ENCODE measurements around the gene COP1. TPM values are rescaled to one million over a fixed set of nuclear protein-coding genes. Genes with fewer than 3 reads are reported as not detected.
A peak's percentile ranks its signal among the peaks of the same experiment; 100 is the strongest.

The COP1 gene
- total and polyA plus RNA-seq, 2 donors (not counting 1 experiment from before 2014, with no cell fraction given) = 18.7 to 68.5 TPM

DNA sequence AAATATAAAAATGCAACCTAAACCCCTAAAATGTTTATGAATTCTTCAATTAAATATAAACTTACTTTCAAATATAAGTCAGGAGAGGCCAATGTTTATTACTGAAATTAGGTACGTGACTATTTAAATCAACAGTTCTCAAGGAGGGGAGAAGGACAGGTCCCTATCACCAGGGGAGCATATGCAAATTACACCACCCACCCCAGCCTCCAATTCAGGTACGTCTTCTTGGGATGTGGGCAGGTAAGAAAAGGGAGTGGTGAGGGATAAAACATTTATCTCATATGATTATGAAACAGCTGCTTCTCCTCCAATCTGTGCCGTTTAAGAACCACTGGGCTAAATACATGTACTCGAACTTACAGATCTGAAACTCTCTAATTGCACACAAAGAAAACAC, 3.4 kb downstream of the COP1 start:
- Histone ChIP-seq H3K4me3 (ENCODE audit: control extremely low read depth in 1 of 5, extremely low read depth in 1 of 5, insufficient read depth in 1 of 5, low read depth in 2 of 5, low read length in 4 of 5) (no peak overlapping the region), H3K4me2 (replicated peaks; ENCODE audit: low read depth, low read length, poor library complexity, severe bottlenecking) (peak overlapping the region; percentile 33), H2AFZ (ENCODE audit: insufficient read depth, low read depth, low read length, poor library complexity, severe bottlenecking) (no peak overlapping the region), H3K9me3 (ENCODE audit: control extremely low read depth in 1 of 3, control insufficient read depth in 2 of 3, insufficient read depth in 1 of 3, low read length in 2 of 3) (peaks cover 0 to 3% (median 0%) of the 10 kb centered on the region in 3 donors), H3K36me3 (replicated peaks in 1 of 2; ENCODE audit: control extremely low read depth in 1 of 2, control insufficient read depth in 1 of 2, extremely low read depth in 1 of 2, insufficient read depth in 2 of 2, low read length in 1 of 2) (peaks cover 0 to 2% of the 10 kb centered on the region in 2 experiments), H4K20me1 (ENCODE audit: control insufficient read depth, insufficient read depth, low read length, poor library complexity, severe bottlenecking) (peaks cover 51% of the 10 kb centered on the region), H3K79me2 (ENCODE audit: control insufficient read depth, insufficient read depth, low read length) (peaks cover 84% of the 10 kb centered on the region), H3K27ac (ENCODE audit: low read length in 2 of 2) (peak overlapping the region in 1 of 2 donors; percentile 24), H3K9ac (ENCODE audit: low read length) (no peak overlapping the region), H3K27me3 (replicated peaks in 1 of 4; ENCODE audit: control extremely low read depth in 1 of 4, control insufficient read depth in 3 of 4, insufficient read depth in 4 of 4, low read length in 3 of 4) (no peaks in the 10 kb centered on the region), H3K4me1 (ENCODE audit: control insufficient read depth in 2 of 2, insufficient read depth in 2 of 2, low read length in 2 of 2) (peaks cover 43 to 50% of the 10 kb centered on the region in 2 donors)
- no CpG with 5 or more reads among the region's 4 CpGs for WGBS (ENCODE audit: insufficient coverage)
- CTCF ChIA-PET = no interaction called here
- POLR2A ChIA-PET = no interaction called here
- Mint-ChIP-seq H3K9me3 (ENCODE audit: insufficient read depth) (peaks cover under 1% of the 10 kb centered on the region), H3K27ac (no peak overlapping the region), H3K4me1 (peaks cover 69% of the 10 kb centered on the region), H3K4me3 (peak overlapping the region; percentile 35), H3K27me3 (no peaks in the 10 kb centered on the region)
- DNase-seq (no peak), ATAC-seq (ENCODE audit: low read depth) (no peak)
- no peak for TF ChIP-seq EZH2 (IDR thresholded peaks at IDR 0.05; ENCODE audit: borderline replicate concordance, insufficient read depth, low read depth, low read length, poor library complexity, severe bottlenecking)
- TF ChIP-seq, protein P1, sequence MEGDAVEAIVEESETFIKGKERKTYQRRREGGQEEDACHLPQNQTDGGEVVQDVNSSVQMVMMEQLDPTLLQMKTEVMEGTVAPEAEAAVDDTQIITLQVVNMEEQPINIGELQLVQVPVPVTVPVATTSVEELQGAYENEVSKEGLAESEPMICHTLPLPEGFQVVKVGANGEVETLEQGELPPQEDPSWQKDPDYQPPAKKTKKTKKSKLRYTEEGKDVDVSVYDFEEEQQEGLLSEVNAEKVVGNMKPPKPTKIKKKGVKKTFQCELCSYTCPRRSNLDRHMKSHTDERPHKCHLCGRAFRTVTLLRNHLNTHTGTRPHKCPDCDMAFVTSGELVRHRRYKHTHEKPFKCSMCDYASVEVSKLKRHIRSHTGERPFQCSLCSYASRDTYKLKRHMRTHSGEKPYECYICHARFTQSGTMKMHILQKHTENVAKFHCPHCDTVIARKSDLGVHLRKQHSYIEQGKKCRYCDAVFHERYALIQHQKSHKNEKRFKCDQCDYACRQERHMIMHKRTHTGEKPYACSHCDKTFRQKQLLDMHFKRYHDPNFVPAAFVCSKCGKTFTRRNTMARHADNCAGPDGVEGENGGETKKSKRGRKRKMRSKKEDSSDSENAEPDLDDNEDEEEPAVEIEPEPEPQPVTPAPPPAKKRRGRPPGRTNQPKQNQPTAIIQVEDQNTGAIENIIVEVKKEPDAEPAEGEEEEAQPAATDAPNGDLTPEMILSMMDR (IDR thresholded peaks at IDR 0.05) = no peak
- intact Hi-C loops (cut with micrococcal nuclease) = loop anchor here (10.0 kb wide), 1 partner anchor 1179 kb away; the partner anchor contains the start of gene MRPS14

DNA sequence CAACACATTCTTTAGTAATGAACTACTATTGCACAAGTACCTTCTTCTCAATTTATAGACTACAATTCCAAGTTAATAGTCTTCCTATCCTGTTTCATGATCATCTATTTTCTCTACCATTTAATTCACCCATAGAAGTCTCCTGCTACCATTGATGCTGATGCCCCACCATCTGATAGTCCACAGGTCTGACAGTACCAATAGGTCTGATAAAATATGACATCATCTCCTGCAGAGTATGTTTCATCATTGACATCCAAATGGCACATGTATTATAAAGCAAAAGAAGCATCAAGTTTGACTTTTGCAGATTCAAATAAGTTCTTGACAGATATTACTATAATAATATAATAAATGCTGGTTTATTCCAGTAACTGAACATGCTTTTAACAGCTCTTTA, 5.5 kb downstream of the COP1 start:
- ATAC-seq (ENCODE audit: low read depth) = no peak
- no peak overlapping the region for H3K9ac ChIP-seq (ENCODE audit: low read length)
- H3K9me3 Mint-ChIP-seq (ENCODE audit: insufficient read depth) = peaks cover 3% of the 10 kb centered on the region
- no peak overlapping the region for H3K4me2 ChIP-seq (replicated peaks; ENCODE audit: low read depth, low read length, poor library complexity, severe bottlenecking)
- H3K4me3 Mint-ChIP-seq = peak overlapping the region; percentile 1
- H4K20me1 ChIP-seq (ENCODE audit: control insufficient read depth, insufficient read depth, low read length, poor library complexity, severe bottlenecking) = peaks cover 59% of the 10 kb centered on the region
- peaks cover 0 to 2% of the 10 kb centered on the region in 2 experiments for H3K36me3 ChIP-seq (replicated peaks in 1 of 2; ENCODE audit: control extremely low read depth in 1 of 2, control insufficient read depth in 1 of 2, extremely low read depth in 1 of 2, insufficient read depth in 2 of 2, low read length in 1 of 2)
- CTCF ChIA-PET = no interaction called here
- H2AFZ ChIP-seq (ENCODE audit: insufficient read depth, low read depth, low read length, poor library complexity, severe bottlenecking) = no peak overlapping the region
- H3K27ac Mint-ChIP-seq = no peak overlapping the region
- POLR2A ChIA-PET = no interaction called here
- H3K27me3 Mint-ChIP-seq = no peaks in the 10 kb centered on the region
- peaks cover 0 to 3% (median 1%) of the 10 kb centered on the region in 3 donors for H3K9me3 ChIP-seq (ENCODE audit: control extremely low read depth in 1 of 3, control insufficient read depth in 2 of 3, insufficient read depth in 1 of 3, low read length in 2 of 3)
- intact Hi-C loops (cut with micrococcal nuclease) = loop anchor here (10.0 kb wide), 1 partner anchor 1177 kb away; the partner anchor contains the start of gene MRPS14
- H3K4me1 ChIP-seq (ENCODE audit: control insufficient read depth in 2 of 2, insufficient read depth in 2 of 2, low read length in 2 of 2) = peaks cover 35 to 48% of the 10 kb centered on the region in 2 donors
- H3K79me2 ChIP-seq (ENCODE audit: control insufficient read depth, insufficient read depth, low read length) = peaks cover 100% of the 10 kb centered on the region
- no peak for DNase-seq
- peaks cover 70% of the 10 kb centered on the region for H3K4me1 Mint-ChIP-seq
- no peaks in the 10 kb centered on the region for H3K27me3 ChIP-seq (replicated peaks in 1 of 4; ENCODE audit: control extremely low read depth in 1 of 4, control insufficient read depth in 3 of 4, insufficient read depth in 4 of 4, low read length in 3 of 4)
- no peak for TF ChIP-seq EZH2 (IDR thresholded peaks at IDR 0.05; ENCODE audit: borderline replicate concordance, insufficient read depth, low read depth, low read length, poor library complexity, severe bottlenecking)
- TF ChIP-seq, protein P1 (IDR thresholded peaks at IDR 0.05) = no peak
- H3K27ac ChIP-seq (ENCODE audit: low read length in 2 of 2) = no peak overlapping the region
- no peak overlapping the region for H3K4me3 ChIP-seq (ENCODE audit: control extremely low read depth in 1 of 5, extremely low read depth in 1 of 5, insufficient read depth in 1 of 5, low read depth in 2 of 5, low read length in 4 of 5)
